ENCODE results near the gene DLGAP4.

The DLGAP4 gene, protein sequence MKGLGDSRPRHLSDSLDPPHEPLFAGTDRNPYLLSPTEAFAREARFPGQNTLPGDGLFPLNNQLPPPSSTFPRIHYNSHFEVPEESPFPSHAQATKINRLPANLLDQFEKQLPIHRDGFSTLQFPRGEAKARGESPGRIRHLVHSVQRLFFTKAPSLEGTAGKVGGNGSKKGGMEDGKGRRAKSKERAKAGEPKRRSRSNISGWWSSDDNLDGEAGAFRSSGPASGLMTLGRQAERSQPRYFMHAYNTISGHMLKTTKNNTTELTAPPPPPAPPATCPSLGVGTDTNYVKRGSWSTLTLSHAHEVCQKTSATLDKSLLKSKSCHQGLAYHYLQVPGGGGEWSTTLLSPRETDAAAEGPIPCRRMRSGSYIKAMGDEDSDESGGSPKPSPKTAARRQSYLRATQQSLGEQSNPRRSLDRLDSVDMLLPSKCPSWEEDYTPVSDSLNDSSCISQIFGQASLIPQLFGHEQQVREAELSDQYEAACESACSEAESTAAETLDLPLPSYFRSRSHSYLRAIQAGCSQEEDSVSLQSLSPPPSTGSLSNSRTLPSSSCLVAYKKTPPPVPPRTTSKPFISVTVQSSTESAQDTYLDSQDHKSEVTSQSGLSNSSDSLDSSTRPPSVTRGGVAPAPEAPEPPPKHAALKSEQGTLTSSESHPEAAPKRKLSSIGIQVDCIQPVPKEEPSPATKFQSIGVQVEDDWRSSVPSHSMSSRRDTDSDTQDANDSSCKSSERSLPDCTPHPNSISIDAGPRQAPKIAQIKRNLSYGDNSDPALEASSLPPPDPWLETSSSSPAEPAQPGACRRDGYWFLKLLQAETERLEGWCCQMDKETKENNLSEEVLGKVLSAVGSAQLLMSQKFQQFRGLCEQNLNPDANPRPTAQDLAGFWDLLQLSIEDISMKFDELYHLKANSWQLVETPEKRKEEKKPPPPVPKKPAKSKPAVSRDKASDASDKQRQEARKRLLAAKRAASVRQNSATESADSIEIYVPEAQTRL

DNA sequence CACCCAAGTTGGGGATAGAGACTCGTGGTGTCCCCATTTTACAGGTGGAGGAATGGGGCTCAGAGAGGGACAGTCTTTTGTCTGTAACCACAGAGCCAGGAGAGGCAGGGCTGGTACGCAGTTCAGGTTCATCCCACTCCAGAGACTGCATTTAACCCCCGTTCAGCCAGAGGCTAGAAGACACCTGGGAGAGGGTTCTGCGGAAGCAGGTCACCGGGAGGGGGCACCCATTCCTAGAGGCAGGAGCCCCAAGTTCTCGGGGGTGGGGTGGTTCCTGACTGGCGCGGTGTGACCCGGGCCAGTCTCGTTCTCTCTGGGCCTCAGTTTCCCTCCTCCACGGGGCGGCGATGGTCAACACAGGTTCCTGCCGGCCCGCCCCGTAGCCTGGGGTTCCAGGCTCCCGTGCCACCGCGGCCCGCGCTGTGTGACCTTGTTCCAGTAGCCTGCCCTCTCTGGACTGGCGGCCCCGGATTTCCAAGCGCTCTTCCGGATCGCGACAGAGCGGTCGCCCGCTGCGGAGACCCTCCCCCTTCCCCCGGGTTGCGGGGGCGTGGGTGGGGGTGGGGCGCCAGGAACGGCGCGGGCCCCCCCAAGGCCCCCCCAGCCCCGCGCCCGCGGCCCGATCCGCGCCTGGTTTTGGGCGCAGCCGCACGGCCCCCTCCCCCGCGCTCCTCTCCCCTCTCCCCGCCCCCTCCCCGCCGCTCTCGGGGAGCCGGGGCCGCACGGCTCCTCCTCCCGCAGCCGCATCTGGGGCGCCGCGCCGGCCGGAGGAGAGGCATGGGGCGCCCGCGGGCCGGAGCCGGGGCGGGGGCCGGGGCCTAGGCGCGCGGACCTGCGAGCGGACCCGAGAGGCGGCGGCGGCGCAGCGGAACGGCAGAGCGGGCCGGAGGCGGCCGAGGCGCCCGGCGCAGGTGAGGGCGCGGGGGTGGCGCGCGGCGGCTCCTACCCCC is at the start of gene DLGAP4:
TSS of gene DLGAP4 (plus strand) at position 738 of the 950 bp plus-strand sequence. CDS start 125,379 bp downstream, outside the sequence.
- no peak for DNase-seq (ENCODE audit: low spot score)

DNA sequence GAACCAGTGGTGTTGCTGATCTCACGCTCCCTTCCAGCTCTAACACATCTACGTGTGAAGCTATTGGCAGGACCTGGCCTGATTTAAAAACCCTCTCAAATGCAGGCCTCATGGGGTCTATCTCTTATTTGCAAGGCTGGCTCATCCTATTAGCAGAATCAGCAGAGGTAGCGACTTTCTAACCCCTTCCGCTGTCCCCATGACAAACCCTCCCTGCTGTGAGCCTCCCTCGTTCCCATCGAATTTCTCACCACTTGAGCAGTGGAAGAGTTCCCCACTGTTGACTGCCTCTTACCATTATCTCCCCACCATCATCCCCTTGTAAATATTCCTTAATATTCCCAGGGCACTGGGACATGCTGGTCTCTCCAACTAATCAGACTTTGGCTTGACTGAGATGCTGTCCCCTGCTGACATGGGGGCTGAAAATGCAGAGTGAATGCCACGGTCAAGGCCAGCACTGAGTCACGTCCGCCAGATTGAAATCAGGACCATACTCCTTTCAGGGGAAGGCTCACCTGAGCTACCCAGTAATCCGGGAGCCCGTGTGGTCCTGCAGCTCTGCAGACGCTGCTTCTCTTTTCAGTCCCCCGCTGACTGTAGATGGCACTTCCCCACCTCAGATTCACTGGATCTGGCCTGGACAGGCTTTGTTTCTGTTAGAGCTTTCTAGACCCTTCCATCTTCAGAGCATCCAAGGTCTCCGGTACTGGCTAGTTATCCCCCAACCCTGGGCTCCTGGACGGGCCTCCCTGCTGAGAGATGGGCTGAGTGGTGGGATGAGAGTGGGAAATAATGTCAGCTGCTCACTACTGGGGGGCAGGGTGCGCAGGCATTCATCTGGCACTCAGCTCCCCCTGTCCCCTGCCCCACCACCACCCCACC is 46.7 kb upstream of the DLGAP4 start:
- no peak for DNase-seq (ENCODE audit: low spot score)

DNA sequence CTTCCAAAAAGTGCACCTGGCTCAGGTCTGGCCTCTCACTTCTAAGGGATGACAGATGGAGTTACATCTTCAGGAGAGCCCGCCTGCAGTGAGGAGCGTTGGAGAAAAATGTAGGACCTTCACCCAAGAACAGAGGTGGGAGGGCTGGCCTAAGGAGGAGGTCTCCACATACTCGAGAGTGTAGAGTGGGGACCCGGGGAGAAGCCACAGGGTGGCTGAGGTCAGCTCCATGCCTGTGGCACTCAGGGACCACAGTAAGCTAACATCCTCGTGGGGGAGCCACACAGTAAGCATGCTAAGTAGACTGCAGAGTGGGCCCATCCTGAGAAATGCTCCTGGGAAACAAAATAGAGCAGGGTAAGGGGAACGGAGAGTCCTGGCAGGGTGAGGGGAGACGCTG is 45.8 kb upstream of the DLGAP4 start:
- DNase-seq (ENCODE audit: low spot score): no peak

DNA sequence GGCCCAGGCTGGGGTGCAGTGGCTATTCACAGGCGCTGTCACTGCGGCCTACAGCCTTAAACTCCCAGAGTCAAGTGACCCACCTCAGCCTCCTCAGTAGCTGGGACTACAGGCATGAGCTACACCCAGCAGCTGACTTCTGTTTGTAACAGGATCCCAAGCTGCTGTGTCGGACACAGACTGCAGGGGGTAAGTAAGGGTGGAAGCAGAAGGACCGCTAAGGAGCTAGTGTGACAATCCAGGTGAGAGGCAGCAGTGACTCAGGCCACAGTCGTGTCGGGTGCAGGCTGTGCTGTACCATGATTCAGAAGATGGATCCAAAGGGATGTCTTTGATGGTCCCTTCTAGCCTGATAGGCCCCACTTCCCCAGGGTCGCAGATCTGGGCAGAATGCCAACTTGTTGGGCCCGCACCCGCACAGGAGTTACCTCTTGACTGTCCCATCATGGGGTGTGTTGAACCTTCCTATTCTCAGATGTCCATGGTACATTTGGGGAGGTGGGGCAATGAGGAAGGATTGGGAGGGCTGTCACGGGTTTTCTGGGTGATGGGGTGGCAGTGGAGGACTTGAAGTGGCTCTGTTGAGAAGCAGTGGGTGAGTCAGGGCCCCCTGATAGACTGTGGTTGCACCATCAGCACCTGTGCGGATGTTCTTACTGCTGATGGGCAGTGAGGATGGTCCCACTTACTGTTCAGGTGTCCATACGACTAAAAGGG is 44.6 kb upstream of the DLGAP4 start:
- no peak for DNase-seq (ENCODE audit: low spot score)

DNA sequence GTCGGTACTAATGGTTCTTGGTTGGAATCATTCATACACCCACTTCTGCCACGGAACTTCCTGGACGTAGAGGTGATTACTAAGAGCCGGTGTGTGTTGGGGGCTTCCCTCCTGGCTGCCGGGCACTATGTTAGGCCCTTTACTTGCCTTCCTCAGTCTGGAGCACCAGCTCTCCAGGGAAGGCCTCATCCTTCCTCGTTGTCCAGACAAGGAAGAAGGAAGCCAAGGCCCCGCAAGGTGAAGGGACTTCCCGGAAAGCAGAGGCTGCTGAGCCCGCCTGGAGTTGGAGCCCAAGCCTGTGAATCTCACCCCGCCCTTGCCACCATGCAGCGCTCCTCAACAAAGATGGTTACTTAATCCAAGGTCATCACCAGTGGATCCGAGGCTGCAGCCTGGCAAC is 43.7 kb upstream of the DLGAP4 start:
- no peak for DNase-seq (ENCODE audit: low spot score)

DNA sequence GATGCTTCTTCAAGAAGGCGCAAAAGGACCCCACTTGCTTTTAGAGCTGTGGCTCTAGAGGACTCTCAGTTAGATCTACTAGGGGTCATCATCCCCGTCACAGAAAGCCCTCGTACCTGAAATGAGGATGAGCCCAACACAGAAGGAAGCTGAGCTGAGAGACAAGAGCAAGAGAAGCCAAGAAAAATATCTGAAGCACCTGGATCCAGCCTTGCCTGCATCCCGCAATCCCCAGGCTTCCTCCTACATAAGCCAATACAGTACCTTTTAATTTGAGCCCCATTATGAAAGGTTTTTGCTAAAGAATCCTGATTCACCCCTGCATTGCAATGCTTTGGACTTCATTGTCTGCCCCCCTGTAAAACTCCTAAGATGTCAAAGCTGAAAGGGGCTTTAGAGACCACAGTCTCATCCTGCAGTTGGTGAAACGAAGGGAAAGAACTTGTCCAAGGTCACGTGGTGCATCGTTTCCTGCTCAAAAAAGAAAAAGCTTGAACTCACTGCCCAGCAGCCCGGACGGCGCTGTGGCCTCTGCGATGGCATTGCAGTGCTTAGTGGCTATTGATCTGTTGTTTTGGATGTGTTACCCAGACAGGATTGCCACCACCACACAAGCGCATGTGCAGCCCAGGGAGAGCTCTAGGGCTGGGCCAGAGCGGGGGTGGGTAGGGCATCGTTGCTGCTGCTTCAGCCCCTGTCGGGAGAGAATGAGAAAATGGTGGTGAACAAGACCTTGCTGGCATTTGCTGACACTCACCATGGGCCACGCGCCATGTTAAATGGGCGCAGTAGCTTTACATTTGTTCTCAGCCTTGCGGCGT is 41.5 kb upstream of the DLGAP4 start:
- no peak for DNase-seq (ENCODE audit: low spot score)

DNA sequence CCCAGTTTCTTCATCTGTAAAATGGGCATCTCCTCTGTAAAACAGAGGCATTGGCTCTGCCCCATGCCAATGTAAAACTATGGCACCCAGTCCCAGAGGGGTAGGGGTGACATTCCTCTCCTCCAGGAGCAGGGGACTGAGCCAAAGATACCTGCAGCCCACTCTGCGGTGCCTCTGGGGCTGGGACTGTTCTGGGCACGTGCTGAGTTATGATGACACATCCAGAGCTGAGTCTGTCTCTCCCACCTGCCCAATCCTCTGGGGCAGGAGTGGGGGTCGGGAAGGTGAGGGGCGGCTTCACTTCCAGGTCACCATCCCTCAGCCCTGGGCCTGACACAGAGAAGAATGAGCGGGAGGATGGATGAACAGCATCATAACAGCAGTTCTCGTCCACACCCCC is 40.0 kb upstream of the DLGAP4 start:
- DNase-seq (ENCODE audit: low spot score): no peak

DNA sequence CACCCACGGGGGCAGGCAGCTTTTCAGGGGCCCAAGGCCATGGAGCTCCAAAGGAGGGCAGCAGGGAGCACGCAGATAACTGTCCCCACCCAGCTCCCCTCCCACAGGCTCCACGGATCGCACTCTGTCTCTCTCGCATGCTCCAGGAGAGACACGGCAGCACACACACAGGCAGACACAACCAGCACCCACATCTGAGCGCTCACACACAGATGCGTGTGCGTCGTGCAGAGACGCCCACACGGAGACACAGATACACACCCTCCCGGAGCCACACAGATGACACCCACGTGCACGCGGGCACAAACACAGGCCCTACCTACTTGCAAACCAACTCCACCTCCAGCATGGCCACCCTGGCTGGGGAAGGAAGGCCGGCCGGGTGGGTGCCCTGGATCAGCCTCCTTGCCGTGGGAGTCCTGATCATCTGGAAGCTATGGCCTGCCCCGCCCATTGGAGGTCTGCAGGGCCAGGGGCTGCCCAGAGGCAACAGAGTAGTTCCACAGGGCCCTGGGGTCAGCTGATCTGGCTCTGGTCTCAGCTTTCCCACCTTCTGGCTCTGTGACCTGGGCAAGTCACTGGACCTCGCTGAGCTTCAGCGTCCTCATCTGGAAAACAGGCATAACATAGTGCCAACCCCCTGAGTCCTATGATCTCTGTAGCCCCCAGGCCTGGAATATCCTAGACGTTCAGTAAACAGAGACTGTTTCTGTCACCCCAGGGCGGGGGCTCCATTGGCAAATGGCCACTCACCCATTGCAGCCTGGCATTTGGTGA is 38.3 kb upstream of the DLGAP4 start:
- DNase-seq (ENCODE audit: low spot score): no peak

DNA sequence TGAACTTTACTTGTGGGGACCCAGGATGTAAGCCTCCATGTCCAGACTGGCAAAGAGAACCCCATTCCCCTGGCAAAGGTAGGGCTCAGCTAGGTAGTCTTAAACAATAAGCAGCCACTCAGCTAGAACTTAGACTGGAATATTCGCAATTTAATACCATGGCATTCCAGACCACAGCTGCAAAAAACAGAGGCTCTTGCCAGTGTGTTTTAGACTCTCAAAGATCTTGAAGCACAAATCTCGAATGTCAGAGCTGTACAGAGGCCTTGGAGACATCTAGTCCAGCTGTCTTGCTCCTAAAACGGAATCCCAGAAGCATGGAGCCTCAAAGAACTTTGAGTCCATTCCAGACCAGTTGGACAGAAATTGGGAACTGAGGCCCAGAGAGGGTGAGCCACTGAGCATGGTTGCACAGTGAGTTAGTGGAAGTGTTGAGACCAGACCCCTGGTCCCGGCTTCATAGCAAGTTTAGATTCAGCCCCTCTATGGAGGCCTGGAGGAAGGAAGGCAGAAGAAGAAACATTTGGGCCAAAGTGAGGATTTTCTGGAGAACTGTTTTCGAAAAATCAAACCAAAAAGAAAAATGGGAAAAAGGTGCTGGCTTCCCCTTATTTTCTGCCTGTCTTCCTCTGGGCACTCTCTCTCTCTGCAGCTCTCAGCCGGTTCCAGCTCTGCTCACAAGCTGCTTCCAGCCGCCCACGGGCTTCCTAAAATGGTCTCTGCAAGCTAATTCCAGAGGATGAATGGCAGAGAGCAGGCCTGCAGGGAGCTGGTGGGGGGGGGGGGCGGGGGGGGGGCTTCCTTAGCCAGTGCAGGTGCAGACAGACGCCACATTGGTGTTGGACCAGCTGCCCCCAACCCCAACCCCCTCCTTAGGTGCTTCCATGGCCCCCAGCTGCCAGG is 37.4 kb upstream of the DLGAP4 start:
- DNase-seq (ENCODE audit: low spot score): no peak

DNA sequence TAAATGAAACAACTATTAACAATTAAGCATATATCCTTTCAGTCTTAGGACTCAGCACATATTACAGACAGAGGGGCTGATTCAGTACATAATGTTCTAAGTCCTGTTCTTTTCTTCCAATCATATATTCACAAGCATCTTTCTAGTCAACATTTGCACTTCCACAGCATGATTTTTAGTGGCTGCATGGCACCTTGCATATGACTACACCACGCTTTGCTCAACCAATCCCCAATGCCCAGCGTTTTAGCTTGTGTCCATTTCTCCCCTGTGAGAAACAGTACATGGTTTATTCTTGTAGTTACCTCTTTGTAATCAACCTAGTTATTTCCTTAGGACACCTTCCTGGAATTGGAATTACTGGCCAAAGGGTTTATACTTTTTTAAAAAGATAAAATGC is 36.6 kb upstream of the DLGAP4 start:
- DNase-seq (ENCODE audit: low spot score): no peak

DNA sequence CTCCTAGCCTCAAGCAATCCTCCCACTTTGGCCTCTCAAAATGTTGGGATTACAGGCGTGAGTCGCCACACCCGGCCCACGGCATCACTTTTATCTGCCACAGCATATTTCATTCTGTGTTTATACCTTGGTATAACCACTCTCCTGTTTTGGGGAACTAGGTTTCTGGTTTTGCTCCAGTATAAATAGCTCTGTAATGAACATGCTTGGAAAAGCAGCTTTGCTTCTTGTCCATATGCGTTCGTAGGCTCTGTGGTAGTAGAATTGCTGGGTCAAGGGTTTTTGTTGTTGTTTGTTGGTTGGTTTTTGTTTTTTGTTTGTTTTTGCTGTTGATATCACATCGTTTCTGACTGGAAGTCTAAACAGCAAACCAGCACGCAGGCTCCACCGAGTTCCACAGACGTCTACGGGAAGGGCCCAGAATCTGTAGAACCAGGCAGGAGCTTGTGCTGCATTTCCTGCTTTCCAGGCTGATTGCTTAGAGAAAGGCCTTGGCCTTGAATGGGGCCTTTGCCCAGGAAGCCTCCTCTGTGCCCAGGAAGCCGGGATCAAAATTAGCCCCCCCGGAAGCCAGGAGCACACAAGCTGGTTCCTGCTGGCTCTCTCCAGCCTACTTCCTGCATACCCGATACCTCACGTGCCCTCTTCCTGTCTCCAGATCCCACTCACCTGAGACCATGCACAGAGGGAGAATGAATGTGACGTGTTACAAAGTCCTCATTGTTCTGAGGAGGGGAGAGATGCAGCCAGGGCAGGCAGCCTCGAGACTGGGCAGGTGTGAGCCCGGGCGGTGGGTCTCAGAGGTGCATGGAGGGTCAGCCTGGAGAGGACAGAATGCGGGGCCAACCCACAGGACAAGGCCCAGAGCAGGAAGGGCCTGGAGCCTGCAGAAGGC is 35.1 kb upstream of the DLGAP4 start:
- DNase-seq (ENCODE audit: low spot score): no peak

DNA sequence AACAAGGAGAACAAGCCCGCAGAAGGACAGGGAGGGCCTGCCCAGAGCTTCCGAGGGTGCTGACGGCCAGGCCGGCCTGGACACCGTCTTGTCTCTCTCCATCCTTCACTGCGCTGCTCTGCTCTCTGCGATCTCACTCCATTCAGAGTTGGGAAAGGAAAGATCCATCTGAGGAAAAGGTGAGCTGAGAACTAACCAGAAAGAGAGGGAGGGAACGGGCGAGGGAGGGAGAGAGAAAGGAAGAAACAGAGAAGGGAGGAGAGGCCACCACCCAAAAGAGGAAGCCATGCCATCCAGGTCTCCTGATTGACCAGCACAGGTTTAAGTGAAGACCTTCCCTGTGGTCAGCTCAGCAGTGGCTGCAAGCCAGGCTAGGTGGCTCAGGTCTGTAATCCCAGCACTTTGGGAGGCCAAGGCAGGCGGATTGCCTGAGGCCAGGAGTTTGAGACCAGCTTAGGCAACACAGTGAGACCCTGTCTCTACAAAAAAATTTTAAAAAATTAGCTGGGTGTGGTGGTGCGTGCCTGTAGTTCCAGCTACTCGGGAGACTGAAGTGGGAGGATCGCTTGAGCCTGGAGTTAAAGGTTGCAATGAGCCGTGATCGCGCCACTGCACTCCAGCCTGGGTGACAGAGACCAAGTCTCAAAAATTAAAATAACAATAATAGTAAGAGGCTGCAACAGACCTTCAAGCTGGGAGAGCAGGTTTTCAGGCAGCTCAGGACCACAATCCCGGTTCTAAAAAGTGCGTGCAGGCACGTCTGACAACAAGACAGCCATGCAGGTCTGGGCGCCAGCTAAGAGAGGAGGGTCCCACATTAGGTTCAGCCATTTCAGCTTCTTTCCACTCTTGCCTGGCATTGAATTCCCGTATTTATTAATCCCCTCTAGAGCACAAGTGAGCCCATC is 34.2 kb upstream of the DLGAP4 start:
- DNase-seq (ENCODE audit: low spot score): no peak

DNA sequence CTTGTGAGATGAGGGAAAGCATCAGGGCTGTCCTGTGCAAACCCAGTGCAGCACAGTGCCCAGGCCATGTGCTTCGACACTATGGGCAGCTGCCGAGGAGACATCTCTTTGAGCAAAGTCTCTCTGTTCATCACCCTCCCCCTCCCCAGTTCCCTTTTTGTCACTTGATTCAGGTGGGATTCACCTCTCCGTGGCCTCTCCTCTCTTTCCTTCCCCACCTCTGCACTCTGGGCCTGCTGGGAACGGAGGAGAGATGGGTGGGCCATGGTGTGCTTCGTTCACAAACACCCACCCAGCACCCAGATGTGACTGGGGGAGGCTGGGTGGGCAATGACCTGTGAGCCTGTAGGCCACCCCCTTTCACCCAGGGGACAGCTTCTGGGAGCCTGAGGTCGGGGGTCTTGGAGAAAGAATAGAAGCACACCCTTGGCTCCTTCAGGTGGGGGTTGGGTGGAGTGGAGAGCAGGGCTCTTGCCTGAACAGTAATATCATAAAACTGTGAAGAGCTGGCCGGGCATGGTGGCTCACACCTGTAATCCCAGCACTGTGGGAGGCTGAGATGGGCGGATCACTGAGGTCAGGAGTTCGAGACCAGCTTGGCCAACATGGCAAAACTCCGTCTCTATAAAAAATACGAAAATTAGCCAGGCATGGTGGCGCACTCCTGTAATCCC is 33.5 kb upstream of the DLGAP4 start:
- no peak for DNase-seq (ENCODE audit: low spot score)

DNA sequence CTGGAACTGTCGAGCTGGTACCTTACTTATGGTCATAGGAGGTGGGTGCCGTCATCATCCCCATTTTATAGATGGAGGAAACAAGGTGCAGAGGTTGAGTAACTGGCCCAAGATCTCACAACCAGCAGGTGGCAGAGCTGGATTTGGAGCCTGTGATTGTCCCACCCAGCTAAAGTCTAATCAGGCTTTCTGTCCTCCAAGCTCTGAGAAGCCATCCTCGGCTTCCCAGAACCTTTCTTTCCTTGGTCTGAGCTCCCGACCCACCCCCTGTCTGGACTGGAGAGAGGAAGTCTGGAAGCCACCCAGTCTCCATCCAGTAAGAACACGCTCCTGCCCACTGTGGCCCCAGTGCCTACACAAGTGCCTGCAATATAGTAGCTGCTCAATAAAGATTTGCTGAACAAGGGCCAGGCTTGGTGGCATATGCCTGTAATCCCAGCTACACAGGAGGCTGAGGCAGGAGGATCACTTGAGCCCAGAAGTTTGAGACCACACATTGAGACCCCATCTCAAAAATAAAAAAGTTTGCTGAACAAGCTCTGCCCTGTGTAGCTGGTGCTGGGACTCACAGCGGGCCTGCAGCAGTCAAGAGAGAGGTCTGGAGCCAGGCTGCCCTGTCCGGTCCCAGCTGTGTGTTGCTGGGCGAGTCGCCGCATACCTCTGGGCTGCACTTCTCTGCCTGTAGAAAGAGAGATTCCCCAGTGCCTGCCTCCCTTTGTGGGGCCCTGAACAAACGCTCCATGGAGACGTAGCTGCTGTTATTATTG is 32.5 kb upstream of the DLGAP4 start:
- peak; percentile 31 for DNase-seq (ENCODE audit: low spot score)

Data from HuH-7 (cell line).